ENCODE data around the gene BRPF3.
"Not testable (repeated sequence)": the region's sequence is repeated elsewhere in the genome, so short reads cannot be mapped to it uniquely, and the experiment has no call there.

BRPF3 gene

DNA sequence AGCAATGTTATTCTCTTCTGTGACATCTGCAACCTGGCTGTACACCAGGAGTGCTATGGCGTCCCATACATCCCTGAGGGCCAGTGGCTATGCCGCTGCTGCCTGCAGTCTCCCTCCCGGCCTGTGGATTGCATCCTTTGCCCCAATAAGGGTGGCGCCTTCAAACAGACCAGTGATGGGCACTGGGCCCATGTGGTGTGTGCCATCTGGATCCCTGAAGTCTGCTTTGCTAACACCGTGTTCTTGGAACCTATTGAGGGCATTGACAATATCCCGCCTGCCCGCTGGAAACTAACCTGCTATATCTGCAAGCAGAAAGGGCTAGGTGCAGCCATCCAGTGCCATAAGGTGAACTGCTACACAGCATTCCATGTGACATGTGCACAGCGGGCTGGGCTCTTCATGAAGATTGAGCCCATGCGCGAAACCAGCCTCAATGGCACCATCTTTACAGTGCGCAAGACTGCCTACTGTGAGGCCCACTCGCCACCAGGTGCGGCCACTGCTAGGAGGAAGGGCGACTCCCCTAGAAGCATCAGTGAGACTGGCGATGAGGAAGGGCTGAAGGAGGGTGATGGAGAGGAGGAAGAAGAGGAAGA, 4.6 kb downstream of the BRPF3 start:
- DNase-seq (ENCODE audit: low read depth in 2 of 2) = no peak

DNA sequence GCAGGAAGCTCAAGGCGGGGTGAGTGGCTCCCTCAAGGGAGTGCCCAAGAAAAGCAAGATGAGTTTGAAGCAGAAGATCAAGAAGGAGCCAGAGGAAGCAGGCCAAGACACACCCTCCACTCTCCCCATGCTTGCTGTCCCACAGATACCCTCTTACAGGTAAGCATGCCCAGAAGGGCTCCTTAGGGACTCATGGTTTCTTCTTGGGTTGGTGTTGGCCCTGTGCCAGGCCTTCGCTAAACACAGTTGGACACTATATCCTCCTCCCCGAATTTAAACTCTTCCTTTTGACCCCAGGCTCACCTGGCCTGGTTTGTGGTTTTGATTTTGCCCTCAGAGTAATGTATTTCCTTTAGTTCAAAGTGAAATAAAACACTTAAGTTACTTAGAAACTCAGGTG, 5.1 kb downstream of the BRPF3 start:
- no peak for DNase-seq (ENCODE audit: low read depth in 2 of 2)

DNA sequence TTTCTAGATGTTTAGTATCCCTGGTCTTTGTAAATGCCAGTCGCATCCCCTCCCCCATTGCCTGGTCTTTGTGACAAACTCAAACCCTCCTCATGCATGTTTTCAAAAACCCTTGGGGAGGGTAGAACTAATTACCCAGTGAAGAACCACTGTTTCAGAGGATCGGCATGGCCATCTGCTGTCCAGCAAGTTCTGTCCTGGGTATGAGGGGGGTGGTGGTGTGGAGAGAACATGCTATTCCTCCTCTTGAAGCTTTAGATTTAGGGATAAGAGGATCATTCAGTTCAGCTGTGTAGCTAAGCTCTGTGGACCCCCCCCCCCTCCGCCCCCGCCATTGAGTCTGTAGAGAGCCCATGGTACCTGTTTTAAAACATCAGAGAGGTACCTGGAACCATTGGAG, 5.6 kb downstream of the BRPF3 start:
- DNase-seq (ENCODE audit: low read depth in 2 of 2) = no peak

DNA sequence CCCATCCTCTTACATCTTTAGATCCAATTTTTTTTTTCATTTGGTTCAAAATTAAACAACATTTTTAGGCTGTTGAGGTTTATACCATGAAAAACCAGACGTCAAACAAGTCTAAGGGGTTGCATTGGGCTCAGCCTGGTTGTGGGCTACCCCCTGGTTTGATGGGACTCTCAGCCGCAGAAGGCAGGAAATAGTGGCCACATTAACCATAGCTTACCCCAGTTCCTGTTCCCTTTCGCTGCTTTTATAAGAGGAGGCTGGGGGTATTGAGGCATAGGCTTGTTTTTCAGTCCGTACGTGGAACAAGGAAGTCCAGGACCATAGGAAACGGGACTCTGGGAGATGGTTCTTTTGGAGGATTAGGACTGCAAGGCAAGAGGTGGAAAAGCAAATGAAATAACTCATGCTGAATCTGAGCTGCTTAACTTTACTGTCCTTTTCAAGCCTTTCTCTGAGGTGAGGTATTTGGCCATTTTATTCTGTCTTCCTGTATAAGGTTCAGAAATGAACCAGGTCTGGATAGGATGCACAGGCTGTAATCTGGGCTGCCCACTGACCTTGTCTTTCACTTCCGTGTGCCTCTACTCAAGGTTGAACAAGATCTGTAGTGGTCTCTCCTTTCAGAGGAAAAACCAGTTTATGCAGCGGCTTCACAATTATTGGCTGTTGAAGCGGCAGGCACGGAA, 7.7 kb downstream of the BRPF3 start:
- DNase-seq (ENCODE audit: low read depth in 2 of 2) = no peak

GRCh38 chr6:36207155-36207554, 10.6 kb downstream of the BRPF3 start:
- DNase-seq (ENCODE audit: low read depth in 2 of 2) = no peak

- no peak for DNase-seq (ENCODE audit: low read depth in 2 of 2)
Observed at GRCh38 chr6:36209606-36210005, 13.1 kb downstream of the BRPF3 start.

- DNase-seq (ENCODE audit: low read depth in 2 of 2) = no peak
Observed at GRCh38 chr6:36210182-36210581, 13.6 kb downstream of the BRPF3 start.

GRCh38 chr6:36210886-36211595, 14.5 kb downstream of the BRPF3 start:
- DNase-seq (ENCODE audit: low read depth in 2 of 2) = no peak

- DNase-seq (ENCODE audit: low read depth in 2 of 2) = no peak
Observed at GRCh38 chr6:36216559-36216958, 20.0 kb downstream of the BRPF3 start.

DNA sequence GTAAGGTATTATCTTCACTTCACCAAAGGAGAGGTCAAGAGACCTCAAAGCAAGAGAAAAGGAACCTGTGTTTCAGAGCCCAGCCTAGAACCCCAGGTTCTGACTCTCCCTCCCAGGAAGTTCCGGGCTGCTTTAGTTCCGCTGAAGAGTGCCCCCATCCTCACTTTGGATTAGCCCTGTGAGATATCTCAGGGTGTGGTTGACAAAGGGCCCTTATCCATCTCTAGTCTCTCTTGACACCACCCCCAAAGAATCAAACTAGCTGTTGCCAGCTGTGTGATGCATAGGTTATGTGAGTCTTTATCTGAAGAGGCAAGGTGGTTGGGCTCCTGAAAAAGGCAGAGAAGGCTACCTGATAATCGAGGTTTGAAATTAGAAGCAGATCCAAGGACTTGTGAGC, 20.6 kb downstream of the BRPF3 start:
- no peak for DNase-seq (ENCODE audit: low read depth in 2 of 2)

DNA sequence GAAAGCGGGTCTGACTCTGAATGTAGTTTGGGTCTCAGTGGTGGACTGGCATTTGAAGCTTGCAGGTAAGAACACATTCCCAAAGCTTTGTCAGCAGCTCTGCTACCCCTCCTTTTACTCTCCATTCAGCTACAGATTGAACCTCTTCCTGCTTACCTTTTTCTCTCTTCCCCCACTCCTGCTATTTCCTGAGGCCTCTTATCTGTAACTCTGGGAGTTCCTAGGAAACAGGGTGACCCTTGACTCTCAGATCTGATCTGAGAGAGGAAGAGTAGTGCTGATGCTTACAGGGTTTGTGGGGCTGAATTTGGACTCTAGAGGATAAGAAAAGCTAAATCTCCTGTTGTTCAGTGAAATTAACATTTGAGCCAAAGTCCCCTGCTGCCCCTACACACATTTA, 21.4 kb downstream of the BRPF3 start:
- no peak for DNase-seq (ENCODE audit: low read depth in 2 of 2)

DNA sequence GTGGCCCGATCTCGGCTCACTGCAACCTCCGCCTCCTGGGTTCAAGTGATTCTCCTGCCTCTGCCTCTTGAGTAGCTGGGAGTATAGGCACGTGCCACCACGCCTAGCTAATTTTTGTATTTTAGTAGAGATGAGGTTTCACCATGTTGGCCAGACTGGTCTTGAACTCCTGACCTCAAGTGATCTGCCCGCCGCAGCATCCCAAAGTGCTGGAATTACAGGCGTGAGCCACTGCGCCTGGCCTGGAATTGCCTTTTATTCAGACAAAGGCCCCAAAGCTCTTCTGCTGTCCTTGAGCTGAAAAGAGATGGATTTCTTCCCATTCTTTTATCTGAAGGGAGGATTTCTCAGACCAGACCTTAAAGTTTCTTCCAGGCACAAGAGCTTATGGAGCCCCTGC, 22.0 kb downstream of the BRPF3 start:
- not testable (repeated sequence) for DNase-seq (ENCODE audit: low read depth in 2 of 2)

DNA sequence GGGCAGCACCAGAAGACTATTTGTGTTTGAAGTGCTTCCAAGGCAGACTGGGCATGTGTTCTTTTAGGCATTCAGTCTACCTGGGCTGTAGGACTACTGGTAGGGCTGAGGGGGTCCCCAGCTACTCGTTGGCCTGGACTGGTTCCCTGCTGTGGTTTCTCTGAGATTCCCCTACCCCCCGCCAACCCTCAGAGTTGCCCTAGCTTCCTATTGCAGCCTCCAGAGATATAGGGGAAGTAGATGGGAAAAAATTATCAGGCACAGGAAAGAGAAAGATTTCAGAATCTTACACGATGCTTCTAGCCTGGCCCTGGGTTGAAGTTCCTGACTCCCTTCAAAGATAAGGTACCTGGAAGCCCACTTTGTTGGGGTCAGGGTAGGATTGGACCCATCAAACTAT, 22.5 kb downstream of the BRPF3 start:
- DNase-seq (ENCODE audit: low read depth in 2 of 2) = no peak

DNA sequence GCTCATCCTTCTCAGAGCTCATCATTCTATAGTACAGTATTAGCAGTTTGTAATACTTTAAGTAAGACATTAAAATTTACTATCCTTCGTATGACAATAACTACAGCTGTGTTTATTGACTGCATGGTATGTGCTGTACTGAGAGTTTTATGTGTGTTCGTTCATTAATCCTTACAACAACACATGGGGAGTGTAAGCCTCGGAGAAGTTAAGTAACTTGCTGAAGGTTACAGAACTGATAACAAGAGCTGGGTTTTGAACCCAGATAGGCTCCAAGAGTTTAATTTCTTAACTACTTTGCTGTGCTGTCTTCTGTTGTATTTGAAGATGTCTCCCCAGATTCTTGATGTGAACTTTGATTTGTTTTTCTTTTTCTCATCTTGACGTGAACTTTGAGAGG, 23.7 kb downstream of the BRPF3 start:
- DNase-seq (ENCODE audit: low read depth in 2 of 2) = no peak

DNA sequence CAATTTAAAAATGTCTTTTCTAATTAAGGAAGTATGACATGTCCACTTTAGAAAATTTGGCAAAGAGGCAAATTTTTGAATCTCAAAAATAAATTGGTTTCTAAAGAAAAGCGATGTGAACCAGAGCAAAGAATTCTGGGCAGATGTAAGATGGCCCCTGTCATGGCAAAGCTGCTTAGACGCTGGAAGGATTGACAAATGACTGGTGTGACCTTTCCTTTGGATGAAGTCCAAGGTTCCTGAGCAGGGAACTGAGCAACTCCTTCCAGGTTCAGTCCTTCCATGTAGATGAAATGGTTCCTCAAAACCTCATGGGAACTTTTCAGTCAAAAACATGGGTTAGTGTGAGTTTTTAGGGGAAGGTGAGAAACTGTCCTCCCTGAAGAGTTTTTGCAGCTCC, 25.1 kb downstream of the BRPF3 start:
- DNase-seq (ENCODE audit: low read depth in 2 of 2) = no peak

GRCh38 chr6:36222924-36223323, 26.4 kb downstream of the BRPF3 start:
- DNase-seq (ENCODE audit: low read depth in 2 of 2) = no peak

DNA sequence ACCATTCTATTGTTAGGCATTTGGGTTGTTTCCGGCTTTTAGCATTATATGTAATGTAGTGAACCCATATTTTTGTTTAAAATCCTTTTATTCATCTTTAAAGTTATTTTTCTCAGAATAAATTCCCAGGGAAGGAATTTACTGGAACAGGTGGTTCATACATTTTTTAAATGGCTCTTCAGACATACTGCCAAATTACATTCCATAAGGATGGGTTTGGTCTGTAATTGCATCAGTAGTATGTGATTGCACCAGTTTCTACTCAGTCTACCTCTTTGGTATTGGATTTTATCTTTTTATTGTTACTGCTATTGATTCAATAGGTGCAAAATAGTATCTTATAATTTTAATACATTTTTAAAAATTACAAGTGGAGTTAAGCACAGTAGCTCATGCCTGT, 27.2 kb downstream of the BRPF3 start:
- DNase-seq (ENCODE audit: low read depth in 2 of 2) = no peak

GRCh38 chr6:36224918-36225461, 28.4 kb downstream of the BRPF3 start:
- DNase-seq (ENCODE audit: low read depth in 2 of 2) = no peak

- no peak for DNase-seq (ENCODE audit: low read depth in 2 of 2)
Observed at GRCh38 chr6:36226438-36227047, 30.0 kb downstream of the BRPF3 start.

GRCh38 chr6:36227379-36228228, 31.1 kb downstream of the BRPF3 start:
- no peak for DNase-seq (ENCODE audit: low read depth in 2 of 2)

DNA sequence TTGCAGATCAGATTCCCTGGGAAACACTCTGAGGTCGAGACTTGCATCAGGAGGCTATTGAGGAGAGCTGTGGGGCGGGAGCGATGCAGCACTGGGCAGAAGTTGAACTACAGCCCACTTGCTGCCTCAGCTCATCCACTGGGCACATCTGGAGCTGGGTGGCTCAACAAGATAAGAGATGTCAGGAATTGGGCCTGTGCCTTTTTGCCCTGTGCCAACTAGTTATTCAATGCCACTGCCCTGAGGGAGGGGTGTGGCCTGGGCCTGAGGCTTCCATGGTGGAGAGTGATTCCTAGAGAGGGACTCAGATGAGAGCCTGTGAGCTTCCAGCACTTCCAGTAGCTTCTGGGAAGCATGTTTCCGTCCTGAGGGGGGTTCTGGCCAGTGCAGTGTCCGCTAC, 32.7 kb downstream of the BRPF3 start:
- DNase-seq (ENCODE audit: low read depth in 2 of 2) = no peak

- DNase-seq (ENCODE audit: low read depth in 2 of 2) = no peak
Observed at GRCh38 chr6:36230371-36230770, 33.8 kb downstream of the BRPF3 start.

Measured in activated CD4-positive, alpha-beta T cell treated with anti-CD3 and anti-CD28 coated beads for 24 hours (primary cell).